LNCAP (cell line): ENCODE results near the gene CD9.

Experiments used
- TF ChIP-seq, protein P1 (sequence below): fragments of 450-650 bp; IDR thresholded peaks from 2 replicates; pipeline ENCODE4 v1.5.1; 2017; ENCODE audit warnings: mild to moderate bottlenecking

CD9 gene

GRCh38 chr12:6224550-6224949, 24.4 kb downstream of the CD9 start:
- TF ChIP-seq, protein P1, sequence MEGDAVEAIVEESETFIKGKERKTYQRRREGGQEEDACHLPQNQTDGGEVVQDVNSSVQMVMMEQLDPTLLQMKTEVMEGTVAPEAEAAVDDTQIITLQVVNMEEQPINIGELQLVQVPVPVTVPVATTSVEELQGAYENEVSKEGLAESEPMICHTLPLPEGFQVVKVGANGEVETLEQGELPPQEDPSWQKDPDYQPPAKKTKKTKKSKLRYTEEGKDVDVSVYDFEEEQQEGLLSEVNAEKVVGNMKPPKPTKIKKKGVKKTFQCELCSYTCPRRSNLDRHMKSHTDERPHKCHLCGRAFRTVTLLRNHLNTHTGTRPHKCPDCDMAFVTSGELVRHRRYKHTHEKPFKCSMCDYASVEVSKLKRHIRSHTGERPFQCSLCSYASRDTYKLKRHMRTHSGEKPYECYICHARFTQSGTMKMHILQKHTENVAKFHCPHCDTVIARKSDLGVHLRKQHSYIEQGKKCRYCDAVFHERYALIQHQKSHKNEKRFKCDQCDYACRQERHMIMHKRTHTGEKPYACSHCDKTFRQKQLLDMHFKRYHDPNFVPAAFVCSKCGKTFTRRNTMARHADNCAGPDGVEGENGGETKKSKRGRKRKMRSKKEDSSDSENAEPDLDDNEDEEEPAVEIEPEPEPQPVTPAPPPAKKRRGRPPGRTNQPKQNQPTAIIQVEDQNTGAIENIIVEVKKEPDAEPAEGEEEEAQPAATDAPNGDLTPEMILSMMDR = no peak

GRCh38 chr12:6225630-6226001, 25.4 kb downstream of the CD9 start:
- TF ChIP-seq, protein P1 = no peak

DNA sequence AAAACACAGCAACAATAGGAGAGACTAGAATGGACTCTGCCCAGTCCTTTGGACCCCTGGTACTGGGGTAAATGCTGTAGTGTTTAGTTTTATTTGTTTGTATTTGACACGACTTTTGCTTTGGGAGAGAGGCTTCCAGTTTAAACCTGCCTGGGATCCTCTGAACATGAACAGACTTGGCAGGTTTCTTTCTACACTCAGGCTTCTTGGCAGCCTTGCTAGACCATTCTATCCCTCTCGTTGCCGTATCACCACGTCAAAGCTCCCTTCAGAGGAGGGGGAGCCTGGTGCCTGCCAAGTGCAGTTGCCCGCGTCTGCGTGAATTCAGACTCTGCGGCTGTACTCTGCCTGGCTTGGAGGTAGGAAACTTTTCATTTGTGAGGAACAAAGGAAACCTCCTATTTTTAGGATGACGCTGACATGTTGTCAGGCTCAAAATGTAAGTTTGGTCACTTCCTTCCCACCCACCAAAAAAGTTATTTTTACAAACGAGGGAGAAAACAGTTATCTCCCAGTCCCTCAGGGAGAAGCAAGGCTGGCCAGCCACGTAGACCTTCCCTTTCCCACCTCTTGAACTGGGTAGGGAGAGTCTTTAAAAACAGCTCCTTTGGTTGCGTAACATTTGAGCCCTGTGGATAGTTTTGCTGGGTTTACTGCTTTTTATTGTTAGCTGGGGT, 25.9 kb downstream of the CD9 start:
- TF ChIP-seq, protein P1 = no peak

DNA sequence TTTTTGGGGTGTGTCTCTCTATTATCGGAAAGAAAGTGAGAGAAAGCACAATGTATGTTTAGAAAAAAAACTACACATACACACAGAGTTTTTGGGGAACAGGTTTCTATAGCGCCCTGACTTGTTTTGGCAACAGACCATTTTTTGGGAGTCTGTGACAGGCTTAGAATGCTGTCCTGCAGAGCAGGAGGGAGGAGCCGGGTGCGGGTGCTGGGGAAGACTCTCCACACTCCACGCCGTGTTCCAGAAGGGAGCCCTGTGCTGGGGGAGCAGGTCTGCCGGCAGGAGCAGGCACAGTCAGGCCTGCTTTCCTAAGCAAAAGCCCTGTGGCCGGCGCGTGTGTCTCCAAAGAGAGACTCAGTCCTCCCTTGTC, 26.5 kb downstream of the CD9 start:
- TF ChIP-seq, protein P1 = no peak

GRCh38 chr12:6228535-6229223, 28.5 kb downstream of the CD9 start:
- TF ChIP-seq, protein P1 = no peak

GRCh38 chr12:6229224-6230218, 29.3 kb downstream of the CD9 start:
- TF ChIP-seq, protein P1 = no peak

- TF ChIP-seq, protein P1 = no peak
These were observed 30.3 kb downstream of the CD9 start for GRCh38 chr12:6230321-6231110.
